NCI-H1694 treated with DMSO at 0.1 percent for 48 hours (cell line): ENCODE results near the gene KMT2C.
"Not testable (repeated sequence)": the region's sequence is repeated elsewhere in the genome, so short reads cannot be mapped to it uniquely, and the experiment has no call there.

ENCODE experiments used
- DNase-seq: peaks from one replicate; lab custom pipeline; 2025; lab: John Stamatoyannopoulos, UW

Gene KMT2C

DNA sequence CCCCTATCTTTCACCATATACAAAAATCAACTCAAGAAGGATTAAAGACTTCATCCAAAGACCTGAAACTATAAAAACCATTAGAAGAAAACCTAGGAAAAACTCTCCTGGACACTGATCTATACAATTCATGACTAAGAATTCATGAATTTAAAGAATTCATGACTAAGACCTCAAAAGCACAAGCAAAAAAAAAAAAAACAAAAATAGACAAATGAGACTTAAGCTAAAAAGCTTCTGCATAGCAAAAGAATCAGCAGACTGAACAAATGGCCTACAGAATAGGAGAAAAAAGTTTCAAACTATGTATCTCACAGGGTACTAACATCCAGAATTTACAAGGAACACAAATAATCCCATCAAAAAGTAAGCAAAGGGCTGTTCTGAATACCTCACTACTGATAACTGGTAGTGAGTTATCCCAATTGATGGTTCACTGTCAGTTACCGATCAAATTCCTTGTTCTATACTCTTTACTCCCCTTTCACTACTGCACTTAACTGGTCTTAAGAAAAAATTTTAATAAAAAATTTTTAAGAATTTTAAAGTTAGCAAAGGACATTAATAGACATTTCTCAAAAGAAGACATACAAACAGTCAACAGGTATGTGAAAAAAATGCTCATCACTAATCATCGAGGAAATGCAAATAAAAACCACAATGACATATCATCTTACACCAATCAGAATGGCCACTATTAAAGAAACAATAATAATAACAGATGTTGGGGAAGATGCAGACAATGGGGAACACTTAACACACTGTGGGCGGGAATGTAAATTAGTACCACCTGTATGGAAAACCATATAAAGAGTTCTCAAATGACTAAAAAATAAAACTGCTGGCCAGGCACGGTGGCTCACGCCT is 33.2 kb downstream of the KMT2C start:
- no peak for DNase-seq

DNA sequence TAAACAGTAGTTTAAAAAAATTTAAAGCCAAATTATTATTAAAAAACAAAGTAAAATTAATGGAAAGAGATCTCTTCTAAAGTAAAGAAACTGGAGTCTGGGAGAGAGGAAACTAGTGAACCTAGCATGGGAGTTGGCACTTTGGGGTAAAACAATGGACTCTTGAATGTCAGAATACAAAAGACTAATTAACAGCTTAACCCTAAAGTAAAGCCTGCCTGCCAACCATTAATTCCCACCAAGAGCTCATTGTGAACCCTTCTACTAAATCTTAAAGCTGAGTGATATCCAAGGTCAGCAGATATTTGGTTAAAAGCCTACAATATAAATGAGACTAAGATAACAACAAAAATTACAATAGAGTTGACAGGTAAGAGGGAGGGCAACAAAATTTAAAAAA is 36.5 kb downstream of the KMT2C start:
- DNase-seq, result no peak

- no peak for DNase-seq
Observed at GRCh38 chr7:152395112-152395511, 40.7 kb downstream of the KMT2C start.

GRCh38 chr7:152394214-152394613 is 41.6 kb downstream of the KMT2C start:
- not testable (repeated sequence) for DNase-seq

DNA sequence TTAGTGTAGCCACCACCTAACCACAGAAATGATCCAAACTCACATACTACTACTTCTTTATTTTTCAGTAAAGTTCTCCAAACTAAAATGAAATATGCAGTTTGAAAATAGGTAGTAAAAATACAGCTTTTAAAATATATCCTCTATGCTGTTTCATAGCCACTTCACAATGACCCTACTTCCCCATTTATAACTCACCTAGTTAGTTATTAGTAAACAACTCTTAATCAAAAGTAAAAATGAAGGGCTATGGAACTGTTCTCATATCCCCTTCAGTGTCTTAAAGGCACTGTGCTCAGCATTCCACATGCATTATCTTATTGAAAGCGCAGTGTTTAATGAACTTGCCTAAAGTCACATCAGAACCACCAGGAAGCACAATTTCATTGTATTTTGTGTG is 43.5 kb downstream of the KMT2C start:
- DNase-seq, result no peak

GRCh38 chr7:152386136-152386764 is 49.6 kb downstream of the KMT2C start:
- not testable (repeated sequence) for DNase-seq

GRCh38 chr7:152384235-152385200 is 51.3 kb downstream of the KMT2C start:
- not testable (repeated sequence) for DNase-seq

GRCh38 chr7:152383341-152384234 is 52.2 kb downstream of the KMT2C start:
- DNase-seq, result no peak

DNA sequence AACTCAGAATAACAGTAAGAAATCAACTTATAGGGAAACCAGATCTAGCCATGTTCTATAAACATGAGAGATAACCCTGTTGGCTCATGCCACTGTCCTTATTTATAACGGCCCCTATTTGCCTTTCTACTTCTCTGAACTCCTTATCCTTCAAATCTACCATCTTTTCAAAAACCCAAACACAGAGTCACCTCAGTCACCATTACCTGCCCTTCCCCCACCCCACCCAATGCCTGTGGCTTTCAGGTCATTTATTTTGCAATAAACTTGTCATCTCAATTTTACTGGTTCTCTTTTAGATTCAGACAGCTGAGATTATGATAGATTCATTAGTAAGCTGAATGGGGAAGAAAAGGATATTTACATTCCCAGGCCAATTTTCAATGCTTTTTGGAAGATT is 53.6 kb downstream of the KMT2C start:
- no peak for DNase-seq

GRCh38 chr7:152380931-152381578 is 54.7 kb downstream of the KMT2C start:
- DNase-seq, result not testable (repeated sequence)

DNA sequence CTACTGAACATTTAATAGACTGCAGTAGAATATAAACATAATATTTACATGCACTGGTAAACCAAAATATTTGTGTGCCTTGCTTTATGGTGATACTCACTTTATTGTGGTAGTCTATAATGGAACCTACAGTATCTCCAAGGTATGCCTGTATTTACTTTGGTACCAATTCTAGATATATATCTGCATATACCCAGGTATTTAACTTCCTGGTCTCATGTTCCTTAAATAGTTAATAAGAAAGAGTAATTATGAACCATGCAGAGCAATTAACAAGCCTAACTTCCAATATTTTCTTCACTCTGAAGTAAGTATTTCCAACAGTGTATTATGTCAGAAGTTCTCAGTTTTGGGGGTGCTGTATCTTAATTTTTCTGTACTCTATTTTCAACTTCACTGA is 57.3 kb downstream of the KMT2C start:
- not testable (repeated sequence) for DNase-seq

DNA sequence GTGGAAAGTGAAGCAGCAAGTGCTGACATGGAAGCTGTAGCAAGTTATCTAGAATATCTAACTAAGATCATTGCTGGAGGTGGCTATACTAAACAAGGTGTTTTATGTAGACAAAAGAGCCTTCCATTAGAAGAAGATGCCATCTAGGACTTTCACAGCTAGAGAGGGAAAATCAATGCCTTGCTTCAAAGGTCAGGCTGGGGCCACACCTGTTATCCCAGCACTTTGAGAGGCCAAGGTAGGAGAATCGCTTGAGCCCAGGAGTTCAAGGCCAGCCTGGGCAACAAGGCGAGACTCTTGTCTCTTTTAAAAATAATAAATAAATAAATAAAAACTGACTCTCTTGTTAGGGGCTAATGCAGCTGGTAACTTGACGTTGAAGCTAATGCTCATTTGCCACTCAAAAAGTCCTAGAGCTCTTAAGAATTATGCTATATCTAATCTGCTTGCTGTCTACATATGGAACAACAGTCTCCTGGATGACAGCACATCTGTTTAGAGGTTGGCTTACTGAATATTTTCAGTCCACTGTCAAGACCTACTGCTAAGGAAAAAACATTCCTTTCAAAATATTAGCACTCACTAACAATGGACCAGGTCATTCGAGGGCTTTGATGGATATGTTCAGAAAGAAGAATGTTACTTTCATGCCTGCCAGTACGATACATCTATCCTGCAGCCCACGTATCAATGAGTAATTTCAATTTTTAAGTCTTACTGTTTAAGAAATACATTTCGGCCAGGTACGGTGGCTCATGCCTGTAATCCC is 58.9 kb downstream of the KMT2C start:
- DNase-seq, result not testable (repeated sequence)

GRCh38 chr7:152370297-152370696 is 65.5 kb downstream of the KMT2C start:
- no peak for DNase-seq

DNA sequence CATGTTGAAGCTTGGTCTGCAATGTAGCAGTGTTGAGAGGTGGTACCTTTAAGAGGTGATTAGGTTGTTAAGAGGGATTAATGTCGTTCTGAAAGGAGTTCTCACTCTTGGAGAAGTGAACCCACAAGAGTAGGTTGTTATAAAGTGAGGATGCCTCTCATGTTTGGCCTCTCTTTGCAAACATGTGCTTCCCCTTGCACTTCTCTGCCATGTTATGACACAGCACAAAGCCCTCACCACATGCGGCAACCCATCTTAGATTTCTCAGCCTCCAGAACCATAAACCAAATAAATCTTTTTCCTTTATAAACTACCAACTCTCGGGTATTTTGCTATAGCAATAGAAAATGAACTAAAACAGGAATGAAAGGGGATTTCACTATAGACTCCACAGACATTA is 66.3 kb downstream of the KMT2C start:
- DNase-seq, result no peak

GRCh38 chr7:152367170-152367569 is 68.6 kb downstream of the KMT2C start:
- no peak for DNase-seq

DNA sequence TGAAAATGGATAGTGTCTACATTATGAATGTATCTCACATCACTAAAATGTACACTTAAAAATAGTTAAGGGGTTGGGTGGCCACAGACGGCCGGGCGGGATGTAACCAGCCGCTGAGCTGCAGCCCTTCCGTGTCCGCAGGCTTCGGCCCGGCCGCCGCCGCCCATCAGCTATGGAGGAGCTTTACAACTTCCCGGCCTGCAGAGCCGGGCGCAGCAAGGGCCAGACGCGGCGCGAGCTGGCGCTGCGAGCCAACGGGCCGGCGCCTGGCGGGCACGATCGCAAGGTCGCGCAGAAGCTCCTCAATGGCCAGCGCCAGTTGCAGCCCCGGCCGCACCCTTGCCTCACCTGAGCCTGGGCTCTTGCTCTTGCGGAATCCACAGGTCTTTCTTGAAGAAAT is 69.1 kb downstream of the KMT2C start:
- no peak for DNase-seq

GRCh38 chr7:152365982-152366603 is 69.7 kb downstream of the KMT2C start:
- DNase-seq, result no peak

GRCh38 chr7:152363798-152364197 is 72.0 kb downstream of the KMT2C start:
- no peak for DNase-seq

GRCh38 chr7:152362128-152362926 is 73.5 kb downstream of the KMT2C start:
- no peak for DNase-seq
